ENCODE results near the gene CMPK1. TPM values are rescaled to one million over a fixed set of nuclear protein-coding genes. Genes with fewer than 3 reads are reported as not detected.
A peak's percentile ranks its signal among the peaks of the same experiment; 100 is the strongest.

Gene CMPK1
- total RNA-seq, 1 experiment from 2014 or later: 119 TPM

- H3K79me2 ChIP-seq (ENCODE audit: low read depth): peaks cover 23% of the 10 kb centered on the region
- no peaks in the 10 kb centered on the region for H3K9me3 ChIP-seq (ENCODE audit: insufficient read depth, low read depth)
- peak overlapping the region; percentile 96; the same call in 1 of the 2 replicates for H3K4me3 ChIP-seq
- BruUV-seq (replicated peaks): no TSS peak
- TF ChIP-seq EZH2 (IDR thresholded peaks at IDR 0.05; ENCODE audit: low read depth) (no peak), CTCF (conservative IDR thresholded peaks at IDR 0.05) (no peak)
- H2AFZ ChIP-seq: peak overlapping the region; percentile 86; the same call in 1 of the 2 replicates
- intact Hi-C loops (cut with micrococcal nuclease; ENCODE audit: unreplicated experiment): loop anchor here (10.0 kb wide), 1 partner anchor 717 kb away; the partner anchor contains the start of gene MOB3C
- ChIA-PET POLR2A (ENCODE audit: unreplicated experiment) (no interaction called here), CTCF (no interaction called here)
- peak overlapping the region; percentile 93 for H3K27ac ChIP-seq
- H3K4me1 ChIP-seq (replicated peaks; ENCODE audit: insufficient read depth): peaks cover 30% of the 10 kb centered on the region
- H3K9me2 ChIP-seq (ENCODE audit: insufficient read depth): no peaks in the 10 kb centered on the region
- H3K4me2 ChIP-seq: peak overlapping the region; percentile 80
- H3F3A ChIP-seq (ENCODE audit: insufficient read depth, low read depth): peaks cover 34% of the 10 kb centered on the region
- DNase-seq: no peak
- H3K27me3 ChIP-seq (ENCODE audit: insufficient read depth, low read depth): no peaks in the 10 kb centered on the region
- no peaks in the 10 kb centered on the region for H4K20me1 ChIP-seq (ENCODE audit: insufficient read depth)
- H3K36me3 ChIP-seq (ENCODE audit: low read depth): no peaks in the 10 kb centered on the region
Measured at GRCh38 chr1:47331875-47332274, 1.7 kb upstream of the CMPK1 start.

- no peaks in the 10 kb centered on the region for H4K20me1 ChIP-seq (ENCODE audit: insufficient read depth)
- peak overlapping the region; percentile 93 for H3K27ac ChIP-seq
- peak overlapping the region; percentile 96 for H3K4me3 ChIP-seq
- no peaks in the 10 kb centered on the region for H3K27me3 ChIP-seq (ENCODE audit: insufficient read depth, low read depth)
- TSS peak; percentile 61 for BruUV-seq (replicated peaks)
- no peaks in the 10 kb centered on the region for H3K9me2 ChIP-seq (ENCODE audit: insufficient read depth)
- no peaks in the 10 kb centered on the region for H3K9me3 ChIP-seq (ENCODE audit: insufficient read depth, low read depth)
- intact Hi-C loops (cut with micrococcal nuclease; ENCODE audit: unreplicated experiment): loop anchor here (1.0 to 10.0 kb wide), 2 partner anchors 19 to 718 kb away; partner anchors contain the start of genes MOB3C and STIL
- peaks cover 34% of the 10 kb centered on the region for H3K79me2 ChIP-seq (ENCODE audit: low read depth)
- peak overlapping the region; percentile 80 for H3K4me2 ChIP-seq
- no peaks in the 10 kb centered on the region for H3K36me3 ChIP-seq (ENCODE audit: low read depth)
- H3F3A ChIP-seq (ENCODE audit: insufficient read depth, low read depth): peaks cover 34% of the 10 kb centered on the region
- ChIA-PET POLR2A (ENCODE audit: unreplicated experiment) (interaction anchor here (0.5 to 2.0 kb wide), 3 partner anchors 19 to 815 kb away, joined by 3 to 38 read pairs (median 8); partner anchors contain the start of genes FOXD2 and STIL), CTCF (interaction anchor here (0.5 to 1.9 kb wide), 5 partner anchors 19 to 344 kb away, joined by 3 to 10 read pairs (median 5); partner anchors contain the start of genes FOXD2 and STIL)
- no peak for TF ChIP-seq EZH2 (IDR thresholded peaks at IDR 0.05; ENCODE audit: low read depth)
- TF ChIP-seq CTCF (conservative IDR thresholded peaks at IDR 0.05): no peak
- peaks cover 30% of the 10 kb centered on the region for H3K4me1 ChIP-seq (replicated peaks; ENCODE audit: insufficient read depth)
- peak overlapping the region; percentile 86 for H2AFZ ChIP-seq
- DNase-seq: no peak
Measured at GRCh38 chr1:47332779-47333577, 612 bp upstream of the CMPK1 start.

- Histone ChIP-seq H3K4me3 (peak overlapping the region; percentile 96), H3K27me3 (ENCODE audit: insufficient read depth, low read depth) (no peaks in the 10 kb centered on the region), H3K4me2 (peak overlapping the region; percentile 98), H3K27ac (peak overlapping the region; percentile 93), H3K79me2 (ENCODE audit: low read depth) (peaks cover 46% of the 10 kb centered on the region), H3K36me3 (ENCODE audit: low read depth) (peaks cover 4% of the 10 kb centered on the region; the same call in 1 of the 2 replicates), H2AFZ (peak overlapping the region; percentile 91), H3F3A (ENCODE audit: insufficient read depth, low read depth) (peaks cover 36% of the 10 kb centered on the region), H3K9me2 (ENCODE audit: insufficient read depth) (no peaks in the 10 kb centered on the region), H4K20me1 (ENCODE audit: insufficient read depth) (peaks cover 4% of the 10 kb centered on the region; the same call in 1 of the 2 replicates), H3K4me1 (replicated peaks; ENCODE audit: insufficient read depth) (peaks cover 30% of the 10 kb centered on the region), H3K9me3 (ENCODE audit: insufficient read depth, low read depth) (no peaks in the 10 kb centered on the region)
- POLR2A ChIA-PET (ENCODE audit: unreplicated experiment): interaction anchor here (0.5 to 2.0 kb wide), 4 partner anchors 10 to 816 kb away, joined by 3 to 38 read pairs (median 4); partner anchors contain the start of gene STIL
- no TSS peak for BruUV-seq (replicated peaks)
- DNase-seq: peak; percentile 62 to 77
- TF ChIP-seq EZH2 (IDR thresholded peaks at IDR 0.05; ENCODE audit: low read depth): no peak
- TF ChIP-seq CTCF (conservative IDR thresholded peaks at IDR 0.05): no peak; the same call in 1 of the 2 replicates
- CTCF ChIA-PET: interaction anchor here (0.5 to 1.9 kb wide), 5 partner anchors 20 to 392 kb away, joined by 3 to 10 read pairs (median 4); partner anchors contain the start of genes FOXD2 and STIL
- intact Hi-C loops (cut with micrococcal nuclease; ENCODE audit: unreplicated experiment): loop anchor here (1.0 to 10.0 kb wide), 2 partner anchors 20 to 719 kb away; partner anchors contain the start of genes MOB3C and STIL
Measured at GRCh38 chr1:47333922-47334764, 553 bp downstream of the CMPK1 start.

All from PC-9 (cell line).